NCI-H1436 (cell line): ENCODE results near the gene APLP2.

ENCODE experiments used
- DNase-seq: peaks from one replicate; lab custom pipeline; 2025; lab: John Stamatoyannopoulos, UW

APLP2 gene

DNA sequence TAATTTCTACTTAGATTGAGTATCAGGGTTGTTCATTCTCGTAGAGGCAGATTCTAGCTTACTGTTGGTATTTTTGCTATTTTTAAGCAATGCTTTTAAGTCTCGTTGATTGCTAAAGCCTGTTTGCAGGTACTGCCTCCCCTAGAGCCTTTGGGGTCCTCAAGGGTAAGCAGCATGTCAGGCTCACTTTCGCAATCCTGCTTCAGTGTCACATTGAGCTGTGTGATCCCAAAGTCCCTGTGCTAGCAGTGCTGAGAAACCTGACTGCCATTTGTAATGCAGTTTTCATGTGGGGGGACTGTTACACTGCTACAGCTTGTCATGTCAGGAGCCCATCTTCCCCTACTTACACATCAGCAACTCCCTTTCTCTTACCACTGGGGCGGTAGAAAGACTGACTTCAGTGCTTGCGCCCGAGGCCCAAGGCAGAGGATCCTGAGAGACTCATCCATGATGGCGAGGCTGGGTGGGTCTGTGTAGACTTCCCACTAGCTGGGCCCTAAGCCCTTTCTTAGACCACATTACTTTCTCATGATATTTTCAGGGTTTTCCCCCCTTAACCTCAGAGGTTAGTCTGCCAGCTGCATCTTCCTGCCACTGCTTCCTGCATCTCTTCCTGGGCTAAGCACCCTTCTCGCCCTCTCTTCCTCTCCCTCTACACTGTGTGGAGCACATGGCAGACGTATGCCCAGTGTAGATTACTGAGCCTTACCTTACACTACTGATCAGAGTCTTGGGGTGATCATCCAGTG is 49.1 kb downstream of the APLP2 start:
- no peak for DNase-seq

DNA sequence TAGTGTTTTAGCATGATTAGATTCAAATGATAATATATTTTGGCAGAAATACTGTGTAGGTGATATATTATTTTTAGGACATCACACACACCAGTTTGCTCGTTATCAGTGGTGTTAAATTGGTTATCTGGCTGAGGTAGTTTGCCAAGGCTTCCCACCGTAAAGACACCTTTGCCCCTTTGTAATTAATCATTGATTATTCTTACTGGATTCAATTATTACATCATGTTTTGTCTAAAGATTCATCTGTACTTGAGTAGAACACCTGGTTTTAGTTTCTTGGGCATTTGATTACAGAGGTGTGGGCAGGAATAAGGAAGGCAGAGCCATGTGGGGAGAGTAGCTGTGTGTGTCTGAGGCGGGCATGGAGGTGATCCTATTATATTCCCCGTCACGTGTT is 50.4 kb downstream of the APLP2 start:
- no peak for DNase-seq

DNA sequence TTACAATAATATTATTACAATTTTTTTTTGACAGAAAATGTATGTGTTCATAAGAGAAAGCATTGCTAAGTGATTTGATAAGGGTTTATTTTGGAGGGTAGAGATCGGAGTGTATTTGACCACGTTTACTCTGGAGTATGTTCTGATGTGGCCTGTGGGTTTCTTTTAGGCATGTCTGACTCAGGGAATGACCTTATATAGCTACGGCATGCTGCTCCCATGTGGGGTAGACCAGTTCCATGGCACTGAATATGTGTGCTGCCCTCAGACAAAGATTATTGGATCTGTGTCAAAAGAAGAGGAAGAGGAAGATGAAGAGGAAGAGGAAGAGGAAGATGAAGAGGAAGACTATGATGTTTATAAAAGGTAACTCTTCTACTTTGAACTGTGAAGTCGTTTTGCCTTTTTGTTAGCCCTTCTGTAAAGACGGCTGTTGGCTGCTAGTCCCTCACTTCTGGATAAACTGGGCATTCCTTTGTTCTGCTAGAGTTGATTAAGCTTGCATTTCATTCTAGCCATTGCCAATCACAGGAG is 51.8 kb downstream of the APLP2 start:
- DNase-seq: no peak

DNA sequence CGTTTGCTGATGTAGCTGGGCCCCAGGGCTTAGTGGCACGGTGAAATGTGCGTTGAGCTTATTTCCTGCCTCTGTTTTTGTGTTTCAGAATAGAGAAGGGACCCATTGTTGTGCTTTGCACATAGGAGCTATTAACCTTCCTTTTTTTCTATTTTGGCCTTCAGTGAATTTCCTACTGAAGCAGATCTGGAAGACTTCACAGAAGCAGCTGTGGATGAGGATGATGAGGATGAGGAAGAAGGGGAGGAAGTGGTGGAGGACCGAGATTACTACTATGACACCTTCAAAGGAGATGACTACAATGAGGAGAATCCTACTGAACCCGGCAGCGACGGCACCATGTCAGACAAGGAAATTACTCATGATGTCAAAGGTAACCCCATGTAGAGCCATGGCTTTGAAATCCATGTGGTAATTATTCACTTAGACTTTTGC is 52.5 kb downstream of the APLP2 start:
- no peak for DNase-seq

DNA sequence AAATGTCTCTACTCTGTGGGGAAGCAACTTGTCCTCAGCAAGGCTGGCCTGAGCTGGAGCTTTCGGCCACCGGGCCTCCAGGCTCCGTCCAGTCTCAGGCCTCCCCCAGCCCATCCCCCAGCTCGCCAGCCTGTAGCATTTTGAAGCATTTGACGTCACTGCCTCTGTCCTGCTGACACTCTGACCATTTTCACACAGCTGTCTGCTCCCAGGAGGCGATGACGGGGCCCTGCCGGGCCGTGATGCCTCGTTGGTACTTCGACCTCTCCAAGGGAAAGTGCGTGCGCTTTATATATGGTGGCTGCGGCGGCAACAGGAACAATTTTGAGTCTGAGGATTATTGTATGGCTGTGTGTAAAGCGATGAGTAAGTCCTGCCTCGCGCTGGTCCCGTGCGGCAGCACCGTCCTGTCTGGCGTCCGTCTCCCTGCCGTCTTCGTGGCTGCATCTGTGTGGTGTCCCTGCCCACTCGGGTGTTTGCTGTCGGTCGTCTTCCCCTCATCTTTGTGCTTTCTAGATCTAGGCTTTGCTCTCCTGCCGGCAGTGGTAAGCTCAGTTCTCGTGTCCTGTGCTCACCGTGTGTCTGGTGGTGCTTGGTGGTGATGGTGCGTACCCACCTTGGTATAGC is 53.8 kb downstream of the APLP2 start:
- no peak for DNase-seq

DNA sequence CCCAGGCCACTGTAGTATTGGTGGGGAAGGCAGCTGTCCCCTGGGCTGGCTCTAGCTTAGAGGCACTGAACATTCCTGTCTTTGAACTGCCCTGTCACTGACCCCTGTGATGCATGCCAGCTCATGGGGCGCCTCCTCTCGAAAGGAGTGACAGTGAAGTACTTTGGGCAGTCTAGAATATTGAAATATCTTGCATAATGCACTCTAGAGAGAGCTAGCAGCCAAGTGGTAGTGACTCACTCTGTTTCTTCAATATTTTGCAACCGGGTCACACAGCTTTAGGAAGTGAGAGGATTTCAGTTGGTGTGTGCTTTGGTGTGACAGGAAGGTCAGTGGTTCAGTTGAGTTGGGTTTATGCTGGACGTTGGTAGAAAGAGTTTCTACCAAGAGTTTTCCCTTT is 54.4 kb downstream of the APLP2 start:
- no peak for DNase-seq

DNA sequence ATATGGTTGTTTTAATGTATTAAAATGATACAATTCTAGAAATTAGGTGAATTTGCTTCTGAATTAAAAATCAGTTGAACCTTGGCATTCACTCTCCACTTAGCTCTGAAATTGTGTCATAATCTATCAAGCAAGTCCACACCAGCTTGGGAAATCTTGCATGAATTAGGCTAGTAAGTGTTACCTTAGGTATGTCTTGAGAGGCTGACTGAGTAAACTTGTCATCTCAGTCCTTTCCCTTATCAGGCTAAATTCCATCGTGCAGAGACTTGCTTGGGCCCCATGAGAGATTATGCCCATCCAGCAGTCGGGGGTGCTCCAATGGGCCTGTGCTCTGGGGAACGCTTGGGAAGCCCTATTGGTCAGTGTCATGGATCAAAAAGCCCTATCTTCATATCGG is 55.9 kb downstream of the APLP2 start:
- DNase-seq: no peak

DNA sequence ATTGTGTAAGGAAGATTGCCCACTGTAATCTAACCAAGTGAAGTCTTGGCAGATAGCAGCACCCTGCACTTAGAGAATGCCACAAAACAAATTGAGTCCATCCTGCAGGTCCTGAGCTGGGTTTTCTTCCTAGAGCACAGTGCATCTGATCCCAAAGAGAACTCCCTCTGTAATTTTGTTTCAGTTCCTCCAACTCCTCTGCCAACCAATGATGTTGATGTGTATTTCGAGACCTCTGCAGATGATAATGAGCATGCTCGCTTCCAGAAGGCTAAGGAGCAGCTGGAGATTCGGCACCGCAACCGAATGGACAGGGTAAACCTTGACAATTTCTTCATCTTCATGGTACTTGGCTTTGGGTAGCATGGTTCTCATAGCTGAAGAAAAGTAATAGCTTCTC is 56.8 kb downstream of the APLP2 start:
- DNase-seq: no peak

DNA sequence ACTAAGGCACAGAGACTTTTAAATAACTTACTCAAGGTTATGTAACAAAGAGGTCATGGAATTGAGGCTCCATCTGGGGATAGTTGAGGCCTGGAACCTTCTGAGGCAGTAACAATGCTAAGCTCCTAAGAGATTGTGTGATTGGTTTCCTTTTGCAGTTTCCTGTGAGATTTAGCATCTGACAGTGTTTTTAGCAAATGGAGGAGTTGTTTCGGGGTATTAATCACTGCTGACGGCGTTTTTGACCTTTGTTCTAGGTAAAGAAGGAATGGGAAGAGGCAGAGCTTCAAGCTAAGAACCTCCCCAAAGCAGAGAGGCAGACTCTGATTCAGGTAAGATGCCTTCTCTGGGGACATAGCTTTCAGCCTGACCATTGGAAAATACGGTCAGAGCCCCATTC is 57.8 kb downstream of the APLP2 start:
- DNase-seq: no peak

DNA sequence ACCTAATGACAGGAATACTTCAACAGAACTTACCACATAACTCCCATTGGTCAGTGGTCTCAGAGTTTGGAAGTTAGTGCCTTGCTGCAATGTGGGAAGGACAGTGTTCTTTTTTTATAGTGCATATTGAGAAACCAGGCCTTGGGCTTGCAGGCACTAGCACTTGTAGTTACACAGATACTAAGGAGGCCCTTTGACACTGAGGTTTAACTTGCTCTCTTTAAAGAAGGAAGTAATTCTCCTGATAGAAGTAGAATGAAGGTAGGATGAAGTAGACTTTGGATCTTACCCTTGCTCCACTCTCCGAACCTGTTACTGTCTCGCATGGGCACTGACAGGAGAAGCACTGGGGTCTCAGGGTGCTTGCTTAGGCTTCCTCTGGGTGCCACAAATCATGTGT is 58.9 kb downstream of the APLP2 start:
- DNase-seq: no peak

DNA sequence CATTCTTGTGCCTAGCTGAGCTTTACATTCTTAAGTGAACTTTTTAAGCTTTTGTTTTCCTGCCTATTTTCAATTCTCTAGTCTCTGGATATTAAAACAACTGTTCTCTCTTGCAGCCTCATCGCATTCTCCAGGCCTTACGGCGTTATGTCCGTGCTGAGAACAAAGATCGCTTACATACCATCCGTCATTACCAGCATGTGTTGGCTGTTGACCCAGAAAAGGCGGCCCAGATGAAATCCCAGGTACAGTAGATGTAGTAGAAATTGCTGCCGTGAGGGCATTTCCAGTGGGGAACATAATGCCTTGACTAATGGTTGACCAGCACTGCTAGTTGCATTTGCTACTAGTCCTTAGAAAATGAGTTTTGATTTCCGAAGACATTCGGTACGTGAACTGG is 60.2 kb downstream of the APLP2 start:
- no peak for DNase-seq

DNA sequence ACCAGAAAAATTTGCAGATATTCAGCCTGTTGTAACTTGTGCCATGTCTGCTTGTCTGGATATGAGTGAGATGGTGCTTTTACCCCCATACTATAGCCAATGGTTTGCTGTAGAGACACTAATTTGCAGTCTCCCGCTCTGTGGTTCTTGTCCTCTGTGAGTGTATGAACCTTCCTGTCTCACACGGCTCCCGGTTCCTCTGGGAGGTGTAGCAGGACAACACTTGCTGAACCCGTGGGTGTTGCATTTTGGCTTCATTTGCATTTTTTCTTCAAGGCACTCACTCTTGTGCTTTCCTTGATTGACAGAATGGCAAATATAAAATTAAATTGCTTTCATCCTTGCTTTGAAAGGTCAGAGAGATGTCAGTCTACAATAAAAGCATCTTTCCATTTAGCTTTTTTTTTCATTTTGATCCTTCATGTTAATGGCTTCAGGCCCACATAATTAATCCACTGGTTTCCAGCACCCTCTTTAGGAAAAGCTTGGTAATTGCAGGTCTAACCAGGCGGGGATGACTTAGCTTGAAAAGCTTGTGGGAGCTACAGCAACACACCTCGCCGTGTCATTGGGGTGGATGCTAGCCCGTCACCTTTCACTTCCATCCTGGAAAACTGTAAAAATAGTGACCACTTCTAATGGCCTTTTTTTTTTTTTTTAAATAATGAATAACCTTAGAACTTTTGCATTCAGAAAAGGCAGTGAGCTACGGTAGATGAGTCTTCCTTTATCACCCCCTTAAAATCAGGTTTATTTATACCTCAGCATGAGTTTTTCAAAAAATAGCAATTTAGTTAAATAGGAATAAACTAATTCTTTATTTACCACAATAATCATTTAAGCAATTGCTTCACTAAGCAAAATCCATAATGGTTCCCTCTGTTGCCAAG is 62.5 kb downstream of the APLP2 start:
- peak; percentile 45 for DNase-seq

DNA sequence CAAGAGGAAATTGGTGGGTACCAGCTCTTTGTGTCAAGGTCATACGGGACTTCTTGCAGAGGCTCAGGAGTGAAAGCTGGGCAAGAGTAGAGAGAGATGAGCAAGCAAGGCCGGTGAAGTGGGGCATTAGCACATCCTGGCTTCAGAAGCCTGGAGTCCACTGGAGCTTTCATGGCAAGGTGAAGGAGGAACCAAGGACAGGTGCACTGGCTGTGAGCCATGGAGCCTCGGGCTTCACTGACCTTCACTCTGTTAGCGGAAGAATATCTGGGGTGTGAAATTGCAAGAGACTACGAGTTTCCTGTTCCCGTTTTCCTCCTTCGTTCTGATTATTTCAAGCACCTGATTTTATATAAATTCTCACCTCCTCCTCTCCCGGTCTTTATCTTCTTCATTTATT is 64.0 kb downstream of the APLP2 start:
- DNase-seq: no peak

DNA sequence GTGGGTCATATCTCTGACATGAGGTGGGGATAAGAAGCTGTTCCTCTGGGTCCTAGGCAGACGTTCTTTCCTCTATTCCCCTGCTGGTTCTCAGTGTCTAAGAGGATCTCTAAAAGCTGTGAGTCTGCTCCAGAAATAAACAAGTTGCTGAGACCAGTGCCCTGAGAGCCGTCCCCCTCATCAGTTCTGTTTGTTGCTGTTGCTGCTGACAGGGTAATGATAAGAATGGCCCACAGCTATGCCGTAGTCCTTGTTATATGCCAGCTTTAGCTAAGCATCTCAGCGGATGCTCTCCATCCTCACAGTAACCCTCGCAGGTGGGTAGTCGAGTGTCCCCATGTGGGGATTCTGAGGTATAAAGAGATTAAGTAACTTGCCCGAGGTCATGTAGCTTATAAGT is 66.4 kb downstream of the APLP2 start:
- DNase-seq: no peak

DNA sequence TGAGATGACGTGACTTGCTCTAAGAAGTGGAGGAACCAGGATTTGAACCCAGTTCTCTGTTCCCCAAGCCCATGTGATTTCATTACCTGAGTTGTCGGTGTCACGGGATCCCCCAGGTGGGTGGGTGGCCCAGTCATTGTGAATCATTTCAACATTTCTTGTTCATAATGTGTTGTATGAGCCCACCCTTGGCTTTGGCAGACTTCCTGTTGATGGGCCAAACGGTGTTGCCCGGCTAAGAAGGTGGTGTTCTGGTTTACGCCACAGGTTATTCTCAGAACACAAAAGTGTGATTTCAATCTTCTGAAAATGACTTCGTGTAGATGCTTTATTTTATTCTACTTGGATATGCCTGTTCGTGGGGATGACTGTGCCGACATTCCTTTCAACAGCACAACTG is 68.3 kb downstream of the APLP2 start:
- DNase-seq: no peak

DNA sequence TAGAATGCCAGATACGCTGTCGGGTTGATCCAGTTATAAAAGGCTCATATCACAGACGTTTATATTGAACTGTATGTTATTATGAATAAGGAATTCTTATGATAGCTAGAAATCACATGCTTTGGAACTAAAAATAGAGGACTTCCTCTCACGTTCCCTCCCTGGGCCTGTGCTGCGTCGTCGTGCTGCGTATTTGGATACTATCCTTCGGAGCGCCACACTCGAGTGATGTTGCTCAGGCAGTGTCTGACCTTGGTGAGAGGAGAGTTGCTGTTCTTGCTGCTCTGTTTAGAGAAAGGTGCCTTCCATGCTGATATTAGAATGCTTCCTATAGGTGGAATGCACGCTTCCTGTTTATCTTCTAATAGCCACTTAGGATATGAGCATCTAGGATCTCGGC is 69.7 kb downstream of the APLP2 start:
- no peak for DNase-seq

DNA sequence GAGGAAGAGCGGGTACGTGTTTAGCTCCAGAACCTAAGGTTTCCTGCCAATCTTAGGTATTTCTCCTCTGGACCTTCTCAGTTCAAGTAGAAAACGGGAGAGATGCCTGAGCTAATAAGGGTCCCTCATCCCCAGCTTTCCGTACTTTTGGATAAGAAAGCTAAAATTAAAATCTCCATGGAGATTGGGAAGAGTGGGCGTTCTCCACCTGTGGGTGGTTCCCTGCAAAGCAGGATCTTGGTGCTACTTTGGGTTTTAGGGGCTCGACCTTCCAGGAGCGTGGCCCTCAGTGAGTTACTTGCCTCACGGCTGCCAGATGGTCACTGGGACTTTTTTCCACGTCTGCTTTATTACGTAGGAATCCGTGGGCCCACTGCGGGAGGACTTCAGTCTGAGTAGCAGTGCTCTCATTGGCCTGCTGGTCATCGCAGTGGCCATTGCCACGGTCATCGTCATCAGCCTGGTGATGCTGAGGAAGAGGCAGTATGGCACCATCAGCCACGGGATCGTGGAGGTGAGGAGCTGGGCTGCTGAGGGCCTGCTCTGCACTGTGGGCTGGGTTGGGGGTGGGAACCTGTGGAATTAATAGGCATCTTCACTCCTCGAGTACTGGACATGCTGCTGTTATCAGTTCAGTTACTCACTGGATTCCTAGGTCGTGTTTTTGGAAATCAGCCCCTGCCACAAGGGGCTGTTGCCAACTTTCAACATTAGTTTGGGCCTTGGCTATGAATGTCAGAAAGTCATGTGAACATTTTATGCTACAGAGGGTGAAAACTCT is 72.1 kb downstream of the APLP2 start:
- DNase-seq: no peak

DNA sequence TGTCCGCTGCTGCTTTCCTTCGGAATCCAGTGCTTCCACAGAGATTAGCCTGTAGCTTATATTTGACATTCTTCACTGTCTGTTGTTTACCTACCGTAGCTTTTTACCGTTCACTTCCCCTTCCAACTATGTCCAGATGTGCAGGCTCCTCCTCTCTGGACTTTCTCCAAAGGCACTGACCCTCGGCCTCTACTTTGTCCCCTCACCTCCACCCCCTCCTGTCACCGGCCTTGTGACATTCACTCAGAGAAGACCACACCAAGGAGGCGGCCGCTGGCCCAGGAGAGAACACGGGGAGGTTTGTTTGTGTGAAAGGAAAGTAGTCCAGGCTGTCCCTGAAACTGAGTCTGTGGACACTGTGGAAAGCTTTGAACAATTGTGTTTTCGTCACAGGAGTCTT is 74.4 kb downstream of the APLP2 start:
- no peak for DNase-seq

DNA sequence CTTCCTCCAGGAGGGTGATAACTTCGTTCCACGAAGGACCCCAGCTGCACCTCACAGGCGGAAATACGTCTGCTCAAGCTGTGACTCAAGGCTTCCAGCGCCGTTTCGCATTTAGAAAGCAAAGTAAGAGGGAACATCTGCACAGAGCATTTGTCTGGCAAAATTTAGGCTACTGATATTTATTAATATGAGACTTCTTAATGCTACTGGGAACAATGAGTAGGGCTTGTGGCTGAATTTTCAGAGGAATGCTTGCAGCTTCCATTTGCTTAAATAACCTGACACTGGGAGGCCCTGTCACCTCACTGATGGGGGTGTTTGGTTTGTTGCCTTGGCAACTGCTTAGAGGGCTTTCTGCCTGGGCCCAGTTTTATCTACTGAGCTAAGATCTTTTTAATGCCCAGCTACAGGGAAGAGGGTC is 75.2 kb downstream of the APLP2 start:
- no peak for DNase-seq

DNA sequence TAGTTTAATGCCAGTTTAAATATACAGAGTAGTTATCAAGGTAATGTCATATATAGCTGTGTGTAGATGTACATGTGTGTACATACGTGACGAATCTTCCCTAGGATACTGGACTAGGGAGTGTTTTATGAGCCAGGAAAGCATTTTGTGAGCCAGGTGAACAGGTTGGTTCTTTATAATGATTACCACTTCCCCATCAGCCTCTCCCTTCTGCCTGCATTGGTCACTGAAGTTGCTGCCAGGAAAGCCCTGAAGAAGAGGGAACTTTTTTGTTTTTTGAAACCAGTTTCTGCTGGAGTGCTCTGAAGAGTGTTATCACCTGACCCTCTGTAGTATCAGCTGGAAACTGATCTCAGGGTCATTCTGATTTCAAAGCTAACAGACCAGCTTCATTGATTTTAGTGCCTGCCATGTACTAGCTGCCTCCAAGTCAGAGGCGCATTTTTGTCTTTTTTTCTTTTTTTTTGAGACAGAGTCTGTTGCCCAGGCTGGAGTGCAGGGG is 75.7 kb downstream of the APLP2 start:
- no peak for DNase-seq

DNA sequence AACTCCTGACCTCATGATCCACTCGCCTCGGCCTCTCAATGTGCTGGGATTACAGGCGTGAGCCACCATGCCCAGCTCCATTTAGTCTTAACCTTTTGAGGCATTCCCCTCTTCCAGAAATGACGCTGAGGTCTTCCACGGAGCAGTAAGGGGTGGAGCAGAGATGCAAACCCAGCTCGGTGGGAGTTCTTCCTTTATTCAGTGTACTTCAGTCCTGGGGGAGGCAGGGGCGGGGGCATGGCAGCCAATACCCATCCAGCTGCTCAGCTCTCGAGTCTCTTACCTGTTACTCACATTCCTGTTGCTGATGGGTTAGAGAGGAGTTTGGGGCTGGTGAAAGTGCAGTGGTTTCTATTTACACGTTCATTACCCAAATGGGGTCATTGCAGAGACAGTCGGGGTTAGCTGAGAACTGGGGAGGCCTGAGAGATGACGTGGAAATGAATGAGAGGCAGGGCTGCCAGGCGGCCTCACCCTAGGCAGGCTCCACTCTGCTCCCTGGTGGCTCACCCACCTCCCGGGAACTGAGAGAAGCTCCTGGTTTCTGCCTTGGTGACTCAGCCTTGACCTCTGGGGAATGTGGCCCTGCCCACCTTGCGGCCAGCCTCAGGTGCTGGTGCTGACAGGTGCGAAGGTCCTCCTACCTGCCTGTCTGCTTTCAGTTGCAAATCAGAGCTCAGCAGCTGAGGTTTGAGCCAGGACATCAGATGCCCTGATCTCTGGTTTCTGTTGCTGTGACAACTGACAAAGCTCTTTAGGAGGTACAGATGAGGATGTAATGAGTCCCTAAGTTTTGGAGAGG is 76.5 kb downstream of the APLP2 start:
- no peak for DNase-seq
